PC-9 (cell line): ENCODE data around the gene APPL2. TPM values are rescaled to one million over a fixed set of nuclear protein-coding genes. Genes with fewer than 3 reads are reported as not detected.

Experiments used
- BruUV-seq: library from RNA; stranded (reverse); fragments of 400-500 nt; replicated peaks from 2 replicates; lab custom pipeline; 2021; lab: Mats Ljungman, UMichigan
- CTCF ChIA-PET: fragments of 300-600 bp; sonication (Branson Sonifier 250); formaldehyde crosslinking; loops from one replicate; lab custom pipeline; 2022; ENCODE audit warnings: antibody characterized with exemption; lab: Charles Lee
- POLR2A ChIA-PET: fragments of 300-600 bp; sonication (Branson Sonifier 250); formaldehyde crosslinking; loops from one replicate; lab custom pipeline; 2022; ENCODE audit warnings: antibody characterized with exemption; ENCODE audit not compliant: unreplicated experiment; lab: Charles Lee
- DNase-seq, 2 experiments: peaks; one replicate each; pipeline versions ENCODE4 v3.0.0 to v3.0.0-alpha.2; 2015 to 2022; ENCODE audit warnings: mixed read lengths in 1 of 2
- H2AFZ ChIP-seq: fragments of 200-600 bp; sonication (generic); 2 replicates; pipeline ENCODE4 v1.8.1; 2017; ENCODE audit warnings: antibody characterized with exemption
- H3F3A ChIP-seq: fragments of 200-600 bp; sonication (generic); 2 replicates; pipeline ENCODE4 v1.8.1; 2017; ENCODE audit warnings: antibody characterized with exemption, mild to moderate bottlenecking, low read depth; ENCODE audit not compliant: insufficient read depth
- H3K27ac ChIP-seq: fragments of 200-600 bp; sonication (generic); 2 replicates; pipeline ENCODE4 v1.6.1; 2016; ENCODE audit warnings: mixed run types
- H3K27me3 ChIP-seq: fragments of 200-600 bp; sonication (generic); 2 replicates; pipeline ENCODE4 v1.6.1; 2016; ENCODE audit warnings: low read depth, mixed run types; ENCODE audit not compliant: insufficient read depth
- H3K36me3 ChIP-seq: fragments of 200-600 bp; sonication (generic); 2 replicates; pipeline ENCODE4 v1.6.1; 2016; ENCODE audit warnings: low read depth, mixed run types
- H3K4me1 ChIP-seq: fragments of 200-600 bp; sonication (generic); replicated peaks from 2 replicates; pipeline ENCODE4 v1.6.1; 2016; ENCODE audit warnings: mixed run types; ENCODE audit not compliant: insufficient read depth
- H3K4me2 ChIP-seq: fragments of 200-600 bp; sonication (generic); 2 replicates; pipeline ENCODE4 v1.6.1; 2017; ENCODE audit warnings: mixed run types
- H3K4me3 ChIP-seq: fragments of 200-600 bp; sonication (generic); 2 replicates; pipeline ENCODE4 v1.6.1; 2016; ENCODE audit warnings: mixed run types
- H3K79me2 ChIP-seq: fragments of 200-600 bp; sonication (generic); 2 replicates; pipeline ENCODE4 v1.6.1; 2017; ENCODE audit warnings: low read depth, mixed run types
- H3K9me2 ChIP-seq: fragments of 200-600 bp; sonication (generic); 2 replicates; pipeline ENCODE4 v1.8.1; 2017; ENCODE audit warnings: mild to moderate bottlenecking; ENCODE audit not compliant: insufficient read depth
- H3K9me3 ChIP-seq: fragments of 200-600 bp; sonication (generic); 2 replicates; pipeline ENCODE4 v1.8.1; 2016; ENCODE audit warnings: low read depth; ENCODE audit not compliant: insufficient read depth
- H4K20me1 ChIP-seq: fragments of 200-600 bp; sonication (generic); 2 replicates; pipeline ENCODE4 v1.8.1; 2017; ENCODE audit not compliant: insufficient read depth
- EZH2 ChIP-seq: fragments of 200-600 bp; sonication (generic); IDR thresholded peaks from 2 replicates; pipeline ENCODE4 v1.8.0; 2017; ENCODE audit warnings: antibody characterized with exemption, low read depth
- intact Hi-C: fragments of 100-400 bp; cut with micrococcal nuclease; formaldehyde crosslinking; loops from one replicate; pipeline ENCODE4 v1.10.0; 2022; ENCODE audit not compliant: unreplicated experiment
- total RNA-seq: library from RNA; stranded (reverse); gene quantifications from 2 replicates; pipeline ENCODE4 v1.2.3, GENCODE V29; 2021
- TF ChIP-seq, protein P1 (sequence below): fragments of 200-600 bp; sonication (generic); conservative IDR thresholded peaks from 2 replicates; pipeline ENCODE4 v1.6.1; 2017; ENCODE audit warnings: mixed run types, antibody characterized with exemption, mild to moderate bottlenecking, moderate library complexity

The APPL2 gene
- total RNA-seq, 1 experiment from 2014 or later = 24.3 TPM

DNA sequence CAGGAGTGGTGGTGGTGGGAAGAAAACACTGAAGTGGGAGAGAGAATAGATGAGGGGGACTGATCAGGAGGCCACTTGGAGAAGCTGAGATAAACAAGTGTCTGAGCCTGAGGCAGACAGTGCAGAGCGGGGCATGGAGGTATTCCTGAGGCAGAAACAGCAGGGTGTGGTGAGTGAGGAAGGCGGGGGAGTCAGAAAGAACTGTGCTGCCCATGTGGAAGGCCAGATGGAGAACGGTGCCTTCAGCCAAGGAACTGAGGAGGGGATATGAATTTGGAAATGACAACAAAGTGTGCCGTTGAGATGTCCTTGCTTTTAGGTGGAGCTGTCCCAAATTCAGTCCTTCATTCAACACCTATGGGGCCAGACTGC is 13.7 kb downstream of the APPL2 start:
- Histone ChIP-seq H3K4me3 (no peak overlapping the region), H3K4me2 (no peak overlapping the region), H3K27me3 (no peaks in the 10 kb centered on the region), H3K36me3 (no peaks in the 10 kb centered on the region; the same call in 1 of the 2 replicates), H3K9me2 (no peaks in the 10 kb centered on the region), H3K4me1 (peaks cover 5% of the 10 kb centered on the region; the same call in 1 of the 2 replicates), H4K20me1 (no peaks in the 10 kb centered on the region), H3F3A (no peaks in the 10 kb centered on the region), H3K9me3 (no peaks in the 10 kb centered on the region), H2AFZ (no peak overlapping the region), H3K27ac (no peak overlapping the region), H3K79me2 (no peaks in the 10 kb centered on the region)
- ChIA-PET POLR2A (no interaction called here), CTCF (no interaction called here)
- intact Hi-C loops = no loop called here
- no TSS peak for BruUV-seq
- TF ChIP-seq EZH2 = no peak
- TF ChIP-seq, protein P1, sequence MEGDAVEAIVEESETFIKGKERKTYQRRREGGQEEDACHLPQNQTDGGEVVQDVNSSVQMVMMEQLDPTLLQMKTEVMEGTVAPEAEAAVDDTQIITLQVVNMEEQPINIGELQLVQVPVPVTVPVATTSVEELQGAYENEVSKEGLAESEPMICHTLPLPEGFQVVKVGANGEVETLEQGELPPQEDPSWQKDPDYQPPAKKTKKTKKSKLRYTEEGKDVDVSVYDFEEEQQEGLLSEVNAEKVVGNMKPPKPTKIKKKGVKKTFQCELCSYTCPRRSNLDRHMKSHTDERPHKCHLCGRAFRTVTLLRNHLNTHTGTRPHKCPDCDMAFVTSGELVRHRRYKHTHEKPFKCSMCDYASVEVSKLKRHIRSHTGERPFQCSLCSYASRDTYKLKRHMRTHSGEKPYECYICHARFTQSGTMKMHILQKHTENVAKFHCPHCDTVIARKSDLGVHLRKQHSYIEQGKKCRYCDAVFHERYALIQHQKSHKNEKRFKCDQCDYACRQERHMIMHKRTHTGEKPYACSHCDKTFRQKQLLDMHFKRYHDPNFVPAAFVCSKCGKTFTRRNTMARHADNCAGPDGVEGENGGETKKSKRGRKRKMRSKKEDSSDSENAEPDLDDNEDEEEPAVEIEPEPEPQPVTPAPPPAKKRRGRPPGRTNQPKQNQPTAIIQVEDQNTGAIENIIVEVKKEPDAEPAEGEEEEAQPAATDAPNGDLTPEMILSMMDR = no peak
- no peak for DNase-seq

DNA sequence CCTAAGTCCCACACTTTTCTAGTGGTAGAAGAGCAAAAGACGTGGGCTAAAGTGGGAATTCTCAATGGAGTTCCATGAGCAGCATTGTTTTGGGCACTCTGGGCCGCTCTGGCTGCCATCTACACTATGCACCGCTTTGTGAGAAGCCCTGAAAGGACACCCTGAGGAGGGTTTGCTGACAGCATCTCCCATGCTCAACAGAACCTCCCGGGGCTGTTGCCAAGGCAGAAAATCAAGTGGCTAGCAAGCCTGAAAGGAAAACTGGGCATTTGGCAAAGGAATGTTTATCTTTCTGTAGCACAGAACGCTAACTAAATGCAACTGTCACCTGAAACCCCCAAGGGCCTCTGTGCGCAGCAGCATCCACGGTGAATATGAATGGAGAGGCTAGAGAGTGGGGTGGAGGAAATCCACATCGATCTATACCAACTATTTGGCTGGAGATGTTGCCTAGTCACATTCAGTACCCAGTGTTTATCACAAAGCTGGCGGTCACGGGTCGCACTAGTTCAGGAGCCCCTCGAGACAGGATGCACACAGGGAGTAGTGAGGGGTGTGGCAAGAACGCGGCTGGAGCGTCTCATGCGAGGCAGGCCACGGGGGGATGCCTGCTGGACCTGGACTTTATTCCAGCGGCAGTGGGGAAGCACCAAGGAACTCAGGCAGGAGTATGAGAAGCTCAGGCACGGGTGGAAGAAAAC is 14.2 kb downstream of the APPL2 start:
- H2AFZ ChIP-seq = no peak overlapping the region
- BruUV-seq = no TSS peak
- TF ChIP-seq, protein P1 = no peak
- TF ChIP-seq EZH2 = no peak
- H3K9me2 ChIP-seq = no peaks in the 10 kb centered on the region
- H3K27me3 ChIP-seq = no peaks in the 10 kb centered on the region
- ChIA-PET POLR2A (no interaction called here), CTCF (no interaction called here)
- DNase-seq = no peak
- intact Hi-C loops = no loop called here
- no peaks in the 10 kb centered on the region for H3K79me2 ChIP-seq
- no peaks in the 10 kb centered on the region; the same call in 1 of the 2 replicates for H3K36me3 ChIP-seq
- H3K4me3 ChIP-seq = no peak overlapping the region
- H3K27ac ChIP-seq = no peak overlapping the region
- peaks cover 5% of the 10 kb centered on the region; the same call in 1 of the 2 replicates for H3K4me1 ChIP-seq
- no peaks in the 10 kb centered on the region for H4K20me1 ChIP-seq
- no peaks in the 10 kb centered on the region for H3K9me3 ChIP-seq
- H3K4me2 ChIP-seq = no peak overlapping the region
- no peaks in the 10 kb centered on the region for H3F3A ChIP-seq

GRCh38 chr12:105220929-105221290 is 15.1 kb downstream of the APPL2 start:
- no peaks in the 10 kb centered on the region for H3K79me2 ChIP-seq
- no peaks in the 10 kb centered on the region for H3K9me2 ChIP-seq
- intact Hi-C loops = no loop called here
- no TSS peak for BruUV-seq
- no peak overlapping the region for H2AFZ ChIP-seq
- DNase-seq = peak in 1 of 2 experiments; percentile 43
- H3K9me3 ChIP-seq = no peaks in the 10 kb centered on the region
- peaks cover 6% of the 10 kb centered on the region for H3K4me1 ChIP-seq
- ChIA-PET POLR2A (no interaction called here), CTCF (no interaction called here)
- H3K27ac ChIP-seq = no peak overlapping the region
- H3K4me3 ChIP-seq = no peak overlapping the region
- no peak for TF ChIP-seq EZH2
- TF ChIP-seq, protein P1 = no peak
- no peak overlapping the region for H3K4me2 ChIP-seq
- H3K27me3 ChIP-seq = no peaks in the 10 kb centered on the region
- H3F3A ChIP-seq = no peaks in the 10 kb centered on the region; the same call in 1 of the 2 replicates
- H3K36me3 ChIP-seq = no peaks in the 10 kb centered on the region; the same call in 1 of the 2 replicates
- H4K20me1 ChIP-seq = no peaks in the 10 kb centered on the region
